ENCODE data around the gene SH3PXD2A. TPM values are rescaled to one million over a fixed set of nuclear protein-coding genes. Genes with fewer than 3 reads are reported as not detected.

SH3PXD2A gene
- total and polyA plus RNA-seq, 9 of the 15 experiments (the other 6 are each of a cell fraction or from before 2014, with no cell fraction given) = 0.41 to 9.3 (median 2.5) TPM

GRCh38 chr10:103797857-103798256 lies 57.5 kb downstream of the SH3PXD2A start:
- H3K4me3 ChIP-seq = no peak overlapping the region
- H3K27me3 ChIP-seq (ENCODE audit: control insufficient read depth in 2 of 2, insufficient read depth in 2 of 2, low read length in 2 of 2) = peaks cover 0 to 40% of the 10 kb centered on the region in 2 experiments; a peak in 2 of 5 replicates
- H4K20me1 ChIP-seq (replicated peaks; ENCODE audit: control insufficient read depth, insufficient read depth, low read length) = no peaks in the 10 kb centered on the region
- no peaks in the 10 kb centered on the region for H3K79me2 ChIP-seq (ENCODE audit: control insufficient read depth, insufficient read depth, low read length)
- FAIRE-seq (no peak), ATAC-seq (no peak), DNase-seq (ENCODE audit: extremely low read depth in 1 of 4, low spot score in 3 of 4) (no peak)
- no peak overlapping the region for H3K4me2 ChIP-seq (ENCODE audit: insufficient read depth, low read length)
- POLR2A ChIA-PET = no interaction called here
- no peak overlapping the region for H3K9ac ChIP-seq (ENCODE audit: insufficient read depth in 1 of 2, low read depth in 2 of 2, low read length in 2 of 2)
- WGBS (ENCODE audit: insufficient coverage, low coverage, missing lambda C conversion rate) = 3% methylated on average over 8 of the region's 12 CpGs
- no TSS peak for BruUV-seq (replicated peaks)
- H3K9me1 ChIP-seq (ENCODE audit: control insufficient read depth, insufficient read depth, low read length) = no peaks in the 10 kb centered on the region
- CTCF ChIA-PET (ENCODE audit: low intra/inter-chr PET ratio) = no interaction called here
- in situ Hi-C loops (cut with MboI) = no loop called here
- H3K9me3 ChIP-seq (replicated peaks; ENCODE audit: control insufficient read depth, insufficient read depth, low read depth, low read length) = no peaks in the 10 kb centered on the region
- H2AFZ ChIP-seq (ENCODE audit: low read depth, low read length) = no peak overlapping the region
- no peak overlapping the region for H3K27ac ChIP-seq (ENCODE audit: extremely low read depth, low read depth, low read length)
- TF ChIP-seq SIRT6 (IDR thresholded peaks at IDR 0.05; ENCODE audit: low read depth, low read length) (no peak), IFI16 (CRISPR knock-in tag; IDR thresholded peaks at IDR 0.05) (no peak), KHSRP (IDR thresholded peaks at IDR 0.05) (no peak), GABPA (tag; conservative IDR thresholded peaks at IDR 0.05; ENCODE audit: low read depth) (no peak), ZNF146 (CRISPR knock-in tag; IDR thresholded peaks at IDR 0.05; ENCODE audit: unreplicated experiment) (no peak), ZNF3 (CRISPR knock-in tag; IDR thresholded peaks at IDR 0.05) (no peak), XRCC4 (IDR thresholded peaks at IDR 0.05; ENCODE audit: extremely low read depth, insufficient read depth, insufficient read length) (no peak), ZNF507 (tag; conservative IDR thresholded peaks at IDR 0.05) (no peak)
- TF ChIP-seq, protein P1, sequence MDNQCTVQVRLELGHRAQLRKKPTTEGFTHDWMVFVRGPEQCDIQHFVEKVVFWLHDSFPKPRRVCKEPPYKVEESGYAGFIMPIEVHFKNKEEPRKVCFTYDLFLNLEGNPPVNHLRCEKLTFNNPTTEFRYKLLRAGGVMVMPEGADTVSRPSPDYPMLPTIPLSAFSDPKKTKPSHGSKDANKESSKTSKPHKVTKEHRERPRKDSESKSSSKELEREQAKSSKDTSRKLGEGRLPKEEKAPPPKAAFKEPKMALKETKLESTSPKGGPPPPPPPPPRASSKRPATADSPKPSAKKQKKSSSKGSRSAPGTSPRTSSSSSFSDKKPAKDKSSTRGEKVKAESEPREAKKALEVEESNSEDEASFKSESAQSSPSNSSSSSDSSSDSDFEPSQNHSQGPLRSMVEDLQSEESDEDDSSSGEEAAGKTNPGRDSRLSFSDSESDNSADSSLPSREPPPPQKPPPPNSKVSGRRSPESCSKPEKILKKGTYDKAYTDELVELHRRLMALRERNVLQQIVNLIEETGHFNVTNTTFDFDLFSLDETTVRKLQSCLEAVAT (IDR thresholded peaks at IDR 0.05) = no peak
- H3K4me1 ChIP-seq (replicated peaks in 1 of 2; ENCODE audit: control insufficient read depth in 2 of 2, insufficient read depth in 2 of 2, low read length in 2 of 2) = no peaks in the 10 kb centered on the region
- intact Hi-C loops (cut with micrococcal nuclease) = no loop called here
- H3K36me3 ChIP-seq (ENCODE audit: control insufficient read depth, insufficient read depth, low read length) = no peaks in the 10 kb centered on the region

All from K562 (cell line).